A549 (cell line): ENCODE results near the gene ATMIN. TPM values are rescaled to one million over a fixed set of nuclear protein-coding genes. Genes with fewer than 3 reads are reported as not detected.

Experiments used
- ATAC-seq, 2 experiments: fragments of 200-7000 bp in 1 of 2; fragments of >200 bp in 1 of 2; cut with Nextera tagmentation in 1 of 2; cut with Tn5 transposase in 1 of 2; 3 replicates each; pipeline versions ENCODE4 v1.8.0 to v1.9.1; 2018 to 2020; ENCODE audit warnings: mild to moderate bottlenecking in 1 of 2, moderate library complexity in 1 of 2
- CTCF ChIA-PET: fragments of 300-600 bp; sonication (Branson Sonifier 250); formaldehyde crosslinking; extraction: SDS; loops from one replicate; lab custom pipeline; 2021; ENCODE audit warnings: antibody characterized with exemption, inconsistent platforms; lab: Yijun Ruan, JAX
- POLR2A ChIA-PET: fragments of 350-600 bp; formaldehyde crosslinking; extraction: SDS; loops from one replicate; lab custom pipeline; 2021; ENCODE audit warnings: antibody characterized with exemption, inconsistent platforms; lab: Yijun Ruan, JAX
- DNase-seq, 2 experiments: peaks; one replicate each; pipeline versions ENCODE4 v3.0.0 to v3.0.0-alpha.2; 2011 to 2016; ENCODE audit warnings: low read depth in 1 of 2, low spot score in 1 of 2
- FAIRE-seq: peaks from 2 replicates; lab custom pipeline; 2011; peaks lifted over from hg19 to GRCh38; lab: Jason Lieb, UNC
- H3K27ac ChIP-seq, 2 experiments: fragments of >200 bp; sonication (Bioruptor Twin); formaldehyde crosslinking; 3 replicates each; pipeline ENCODE4 v1.5.1; 2016 to 2017
- H3K4me1 ChIP-seq: fragments of >200 bp; sonication (Bioruptor Twin); formaldehyde crosslinking; 3 replicates; pipeline ENCODE4 v1.6.1; 2016
- H3K4me2 ChIP-seq: fragments of >200 bp; sonication (Bioruptor Twin); formaldehyde crosslinking; 3 replicates; pipeline ENCODE4 v1.6.1; 2016
- H3K4me3 ChIP-seq: fragments of >200 bp; sonication (Bioruptor Twin); formaldehyde crosslinking; 3 replicates; pipeline ENCODE4 v1.5.1; 2016
- H3K9me3 ChIP-seq: fragments of >200 bp; sonication (Bioruptor Twin); formaldehyde crosslinking; 3 replicates; pipeline ENCODE4 v1.6.1; 2016
- ATOH8 ChIP-seq: fragments of 250-450 bp; sonication (Bioruptor Pico); IDR thresholded peaks from 2 replicates; pipeline ENCODE4 v1.5.0; 2020; ENCODE audit warnings: low read depth, mild to moderate bottlenecking, moderate library complexity
- CBX2 ChIP-seq: fragments of 200-600 bp; sonication (generic); IDR thresholded peaks from 2 replicates; pipeline ENCODE4 v1.6.1; 2016; ENCODE audit warnings: low read depth, mild to moderate bottlenecking, borderline replicate concordance
- CHD2 ChIP-seq: fragments of 150-350 bp; IDR thresholded peaks from 2 replicates; pipeline ENCODE4 v1.6.1; 2014; ENCODE audit warnings: low read length; ENCODE audit not compliant: partially characterized antibody
- CHD4 ChIP-seq: fragments of 200-600 bp; sonication (generic); IDR thresholded peaks from 2 replicates; pipeline ENCODE4 v1.6.1; 2016; ENCODE audit warnings: antibody characterized with exemption, mild to moderate bottlenecking, borderline replicate concordance
- CTCF ChIP-seq: fragments of >200 bp; sonication (Bioruptor Twin); formaldehyde crosslinking; IDR thresholded peaks from 3 replicates; pipeline ENCODE4 v1.5.1; 2016
- EHMT2 ChIP-seq: fragments of 200-600 bp; sonication (generic); IDR thresholded peaks from 2 replicates; pipeline ENCODE4 v1.6.1; 2016; ENCODE audit warnings: antibody characterized with exemption, low read depth, mild to moderate bottlenecking, moderate library complexity
- EP300 ChIP-seq, 2 experiments: fragments of >200 bp; sonication (Bioruptor Twin); formaldehyde crosslinking; IDR thresholded peaks; 2 replicates in 1 of 2; 3 replicates in 1 of 2; pipeline ENCODE4 v1.6.1; 2016 to 2017
- FOSB ChIP-seq: fragments of 250-450 bp; sonication (Bioruptor Pico); IDR thresholded peaks from 2 replicates; pipeline ENCODE4 v1.5.0; 2020; ENCODE audit warnings: mild to moderate bottlenecking, moderate library complexity
- HDAC2 ChIP-seq: fragments of 200-600 bp; sonication (generic); IDR thresholded peaks from 2 replicates; pipeline ENCODE4 v1.6.1; 2016
- HEYL ChIP-seq: fragments of 250-450 bp; sonication (Bioruptor Pico); IDR thresholded peaks from 2 replicates; pipeline ENCODE4 v1.8.0; 2021; ENCODE audit warnings: mild to moderate bottlenecking, moderate library complexity
- HOXB13 ChIP-seq: fragments of 250-450 bp; sonication (Bioruptor Pico); IDR thresholded peaks from 2 replicates; pipeline ENCODE4 v1.5.0; 2020; ENCODE audit warnings: low read depth, mild to moderate bottlenecking, moderate library complexity
- HOXB5 ChIP-seq: fragments of 250-450 bp; sonication (Bioruptor Pico); IDR thresholded peaks from 2 replicates; pipeline ENCODE4 v1.5.0; 2020; ENCODE audit warnings: mild to moderate bottlenecking, moderate library complexity
- JUN ChIP-seq, 2 experiments: fragments of >200 bp; sonication (Bioruptor Twin); formaldehyde crosslinking; IDR thresholded peaks; 2 replicates in 1 of 2; 3 replicates in 1 of 2; pipeline ENCODE4 v1.6.1; 2016 to 2017
- KDM1A ChIP-seq: fragments of 200-600 bp; sonication (generic); IDR thresholded peaks from 2 replicates; pipeline ENCODE4 v1.6.1; 2016; ENCODE audit warnings: low read depth, mild to moderate bottlenecking
- MAZ ChIP-seq: fragments of 150-350 bp; IDR thresholded peaks from 2 replicates; pipeline ENCODE4 v1.6.1; 2014; ENCODE audit warnings: antibody characterized with exemption, low read depth, low read length, borderline replicate concordance
- MYC ChIP-seq: IDR thresholded peaks from 2 replicates; pipeline ENCODE4 v1.6.1; 2012; ENCODE audit warnings: mild to moderate bottlenecking, inconsistent platforms, low read length, improper control_type of control experiment, borderline replicate concordance
- NFE2L2 ChIP-seq: fragments of 150-350 bp; conservative IDR thresholded peaks from 2 replicates; pipeline ENCODE4 v1.6.1; 2014; ENCODE audit warnings: low read length
- PBX3 ChIP-seq: IDR thresholded peaks from 2 replicates; pipeline ENCODE4 v1.6.1; 2012
- PHF8 ChIP-seq: fragments of 200-600 bp; sonication (generic); IDR thresholded peaks from 2 replicates; pipeline ENCODE4 v1.6.1; 2016; ENCODE audit warnings: low read depth, mild to moderate bottlenecking, antibody characterized with exemption, moderate library complexity, borderline replicate concordance
- POLR2A ChIP-seq: IDR thresholded peaks from 2 replicates; pipeline ENCODE4 v1.6.1; 2012; ENCODE audit warnings: mild to moderate bottlenecking, low read length
- POLR2AphosphoS2 ChIP-seq: conservative IDR thresholded peaks from 2 replicates; pipeline ENCODE4 v1.6.1; 2012; ENCODE audit warnings: low read length, improper control_type of control experiment, inconsistent platforms
- RARB ChIP-seq: fragments of 250-450 bp; sonication (Bioruptor Pico); IDR thresholded peaks from 2 replicates; pipeline ENCODE4 v1.8.0; 2021; ENCODE audit warnings: mild to moderate bottlenecking, moderate library complexity
- RNF2 ChIP-seq: fragments of 200-600 bp; sonication (generic); IDR thresholded peaks from 2 replicates; pipeline ENCODE4 v1.6.1; 2016; ENCODE audit warnings: low read depth, mild to moderate bottlenecking, antibody characterized with exemption, moderate library complexity, borderline replicate concordance
- SREBF2 ChIP-seq: fragments of 450-650 bp; IDR thresholded peaks from 2 replicates; pipeline ENCODE4 v1.6.1; 2014; ENCODE audit warnings: mild to moderate bottlenecking, moderate library complexity
- TP53 ChIP-seq: fragments of 250-450 bp; sonication (Bioruptor Pico); IDR thresholded peaks from 2 replicates; pipeline ENCODE4 v1.5.0; 2021; ENCODE audit warnings: mild to moderate bottlenecking, moderate library complexity
- ZFP36 ChIP-seq: fragments of 450-650 bp; IDR thresholded peaks from 2 replicates; pipeline ENCODE4 v1.6.1; 2014; ENCODE audit warnings: borderline replicate concordance; ENCODE audit not compliant: partially characterized antibody
- ZNF302 ChIP-seq: fragments of 250-450 bp; sonication (Bioruptor Pico); IDR thresholded peaks from 2 replicates; pipeline ENCODE4 v1.9.0; 2021; ENCODE audit warnings: inconsistent platforms, mild to moderate bottlenecking, moderate library complexity
- WGBS: methylation state at CpG from one replicate; pipeline ENCODE4 v1.1.6; 2017; ENCODE audit errors: missing lambda C conversion rate; 5-methylcytosine and 5-hydroxymethylcytosine counted together
- polyA plus RNA-seq, 4 experiments: library from polyadenylated mRNA; depleted of rRNA in 3 of 4; stranded (reverse); fragments of >200 nt; fragmentation: RNase III in 1 of 4; extraction: RNeasy Plus Mini Kit Qiagen cat#74134 plus additional on column Dnase treatment in 1 of 4; gene quantifications; 2 replicates in 3 of 4; 3 replicates in 1 of 4; pipeline ENCODE4 v1.2.3, GENCODE V29; 2011 to 2017

The ATMIN gene
- polyA plus RNA-seq, 2 of the 4 experiments (the other 2 are of a cell fraction), result 26.2 to 50.4 TPM

GRCh38 chr16:81061307-81061640 lies 25.6 kb downstream of the ATMIN start:
- FAIRE-seq, result no peak
- WGBS, result 83% methylated on average over 10 of the region's 10 CpGs
- Histone ChIP-seq H3K4me1 (no peaks in the 10 kb centered on the region), H3K4me3 (no peak overlapping the region), H3K4me2 (no peak overlapping the region), H3K27ac (no peak overlapping the region), H3K9me3 (no peaks in the 10 kb centered on the region)
- POLR2A ChIA-PET, result no interaction called here
- no peak for ATAC-seq
- CTCF ChIA-PET, result no interaction called here
- TF ChIP-seq ZNF302 (CRISPR knock-in tag), result no peak
- TF ChIP-seq HOXB13, result no peak
- TF ChIP-seq POLR2A, result no peak
- no peak for TF ChIP-seq TP53 (CRISPR knock-in tag)
- TF ChIP-seq KDM1A, result no peak
- TF ChIP-seq CHD4, result no peak
- TF ChIP-seq PHF8, result no peak
- TF ChIP-seq PBX3, result no peak
- no peak for TF ChIP-seq EHMT2
- TF ChIP-seq JUN (IDR thresholded peaks at IDR 0.05), result no peak
- TF ChIP-seq CBX2, result no peak
- no peak for TF ChIP-seq MAZ
- TF ChIP-seq EP300 (IDR thresholded peaks at IDR 0.05), result no peak
- no peak for DNase-seq

- no peak overlapping the region for H3K27ac ChIP-seq
- TF ChIP-seq TP53 (CRISPR knock-in tag), result no peak
- no peak for TF ChIP-seq HOXB5 (CRISPR knock-in tag)
- TF ChIP-seq FOSB (CRISPR knock-in tag), result no peak
- no peak for TF ChIP-seq CHD2
- no peak for TF ChIP-seq HDAC2
- no peak for TF ChIP-seq HEYL (CRISPR knock-in tag)
- no peak for TF ChIP-seq CTCF
- no peak for TF ChIP-seq SREBF2
- TF ChIP-seq MYC, result no peak
- TF ChIP-seq, all 56 proteins: peak for 0
- ChIA-PET POLR2A (no interaction called here), CTCF (no interaction called here)
- Histone ChIP-seq H3K4me3 (no peak overlapping the region), H3K4me2 (no peak overlapping the region), H3K9me3 (no peaks in the 10 kb centered on the region), H3K4me1 (no peaks in the 10 kb centered on the region)
- ATAC-seq (no peak), DNase-seq (no peak), FAIRE-seq (no peak)
- 83% methylated on average over 10 of the region's 10 CpGs for WGBS
These were observed 26.4 kb downstream of the ATMIN start for GRCh38 chr16:81061871-81062608.

- CTCF ChIA-PET, result interaction anchor here (0.7 to 2.0 kb wide), 3 partner anchors 10 to 31 kb away, joined by 3 to 4 read pairs (median 3); partner anchors contain the start of genes ATMIN and C16orf46
- no peak for DNase-seq
- Histone ChIP-seq H3K4me1 (no peaks in the 10 kb centered on the region), H3K27ac (no peak overlapping the region), H3K9me3 (no peaks in the 10 kb centered on the region), H3K4me2 (no peak overlapping the region), H3K4me3 (no peak overlapping the region)
- no peak for ATAC-seq
- no peak for FAIRE-seq
- POLR2A ChIA-PET, result interaction anchor here (1.0 kb wide), 1 partner anchor 10 kb away, joined by 3 read pairs; the partner anchor contains the start of gene C16orf46
- TF ChIP-seq RARB (no peak), HOXB5 (CRISPR knock-in tag) (no peak), NFE2L2 (no peak), RNF2 (no peak), POLR2AphosphoS2 (no peak), ZFP36 (no peak), ATOH8 (no peak)
- 67% methylated on average over 4 of the region's 4 CpGs for WGBS
These were observed 31.0 kb downstream of the ATMIN start for GRCh38 chr16:81066681-81067080.
